Fibroblast of villous mesenchyme (primary cell): ENCODE data around the gene DHX15. TPM values are rescaled to one million over a fixed set of nuclear protein-coding genes. Genes with fewer than 3 reads are reported as not detected.

ENCODE experiments used
- DNase-seq: peaks from one replicate; pipeline ENCODE4 v3.0.0-alpha.2; 2010; ENCODE audit warnings: low read depth
- H3K4me3 ChIP-seq: 2 replicates; pipeline ENCODE4 v1.5.1; 2011; ENCODE audit warnings: low read depth, mild to moderate bottlenecking, low read length
- CTCF ChIP-seq: IDR thresholded peaks from 2 replicates; pipeline ENCODE4 v1.5.1; 2012; ENCODE audit warnings: low read depth, mild to moderate bottlenecking, low read length; ENCODE audit not compliant: insufficient read depth
- total RNA-seq: library from RNA; depleted of rRNA; stranded (reverse); fragments of >200 nt; gene quantifications from 2 replicates; pipeline ENCODE4 v1.2.3, GENCODE V29; 2012

The DHX15 gene
- total RNA-seq, 1 donor: 180 TPM

GRCh38 chr4:24551492-24552289, 32.7 kb downstream of the DHX15 start:
- no peak overlapping the region for H3K4me3 ChIP-seq
- TF ChIP-seq CTCF: peak; percentile 32
- DNase-seq: peak; percentile 94

GRCh38 chr4:24550441-24551175, 33.7 kb downstream of the DHX15 start:
- TF ChIP-seq CTCF: no peak
- DNase-seq: no peak
- no peak overlapping the region for H3K4me3 ChIP-seq

GRCh38 chr4:24547979-24548378, 36.4 kb downstream of the DHX15 start:
- DNase-seq: no peak
- no peak overlapping the region for H3K4me3 ChIP-seq
- no peak for TF ChIP-seq CTCF

GRCh38 chr4:24544208-24544988, 40.0 kb downstream of the DHX15 start:
- DNase-seq: no peak
- no peak overlapping the region for H3K4me3 ChIP-seq
- TF ChIP-seq CTCF: no peak

GRCh38 chr4:24537025-24537424, 47.3 kb downstream of the DHX15 start:
- H3K4me3 ChIP-seq: no peak overlapping the region
- no peak for DNase-seq
- TF ChIP-seq CTCF: no peak

GRCh38 chr4:24535399-24535798, 49.0 kb downstream of the DHX15 start:
- no peak overlapping the region for H3K4me3 ChIP-seq
- DNase-seq: no peak
- TF ChIP-seq CTCF: no peak
